HEK293 (cell line): ENCODE measurements around the gene NPHP1.

ENCODE experiments used
- MEIS1 ChIP-seq: sonication (generic); formaldehyde crosslinking; IDR thresholded peaks from 2 replicates; pipeline ENCODE4 v1.8.1; 2022; ENCODE audit warnings: missing genetic modification reagents, mild to moderate bottlenecking, borderline replicate concordance
- TCF7L2 ChIP-seq: IDR thresholded peaks from 2 replicates; pipeline ENCODE4 v1.6.1; 2011; ENCODE audit warnings: low read depth, mild to moderate bottlenecking, inconsistent platforms, low read length, moderate library complexity, borderline replicate concordance
- ZIC2 ChIP-seq: fragments of 450-650 bp; formaldehyde crosslinking; IDR thresholded peaks from 2 replicates; pipeline ENCODE4 v1.5.1; 2016; ENCODE audit warnings: missing biosample characterization, missing genetic modification characterization
- ZNF133 ChIP-seq: fragments of 450-650 bp; formaldehyde crosslinking; IDR thresholded peaks from 2 replicates; pipeline ENCODE4 v1.5.1; 2016; ENCODE audit warnings: missing biosample characterization, missing genetic modification characterization
- ZNF223 ChIP-seq: fragments of 450-650 bp; formaldehyde crosslinking; IDR thresholded peaks from 2 replicates; pipeline ENCODE4 v1.5.1; 2016; ENCODE audit warnings: missing biosample characterization, missing genetic modification characterization
- ZNF24 ChIP-seq: fragments of 450-650 bp; formaldehyde crosslinking; IDR thresholded peaks from 2 replicates; pipeline ENCODE4 v1.5.1; 2016; ENCODE audit warnings: missing biosample characterization, missing genetic modification characterization
- ZNF335 ChIP-seq: fragments of 450-650 bp; formaldehyde crosslinking; conservative IDR thresholded peaks from 2 replicates; pipeline ENCODE4 v1.5.1; 2016; ENCODE audit warnings: missing biosample characterization, missing genetic modification characterization
- ZNF394 ChIP-seq: fragments of 450-650 bp; formaldehyde crosslinking; IDR thresholded peaks from 2 replicates; pipeline ENCODE4 v1.5.1; 2016; ENCODE audit warnings: missing biosample characterization, missing genetic modification characterization, mild to moderate bottlenecking, moderate library complexity, borderline replicate concordance
- ZNF623 ChIP-seq: fragments of 450-650 bp; formaldehyde crosslinking; IDR thresholded peaks from 2 replicates; pipeline ENCODE4 v1.5.1; 2016; ENCODE audit warnings: missing biosample characterization, missing genetic modification characterization
- ZNF677 ChIP-seq: fragments of 450-650 bp; IDR thresholded peaks from 2 replicates; pipeline ENCODE4 v1.5.0; 2018; ENCODE audit warnings: missing biosample characterization, mild to moderate bottlenecking, missing genetic modification characterization, moderate library complexity
- TF ChIP-seq, protein P1 (sequence below): fragments of 450-650 bp; formaldehyde crosslinking; IDR thresholded peaks from 2 replicates; pipeline ENCODE4 v1.5.1; 2016; ENCODE audit warnings: missing biosample characterization, missing genetic modification characterization
- TF ChIP-seq, protein P2 (sequence below): fragments of 450-650 bp; formaldehyde crosslinking; IDR thresholded peaks from 2 replicates; pipeline ENCODE4 v1.5.1; 2016; ENCODE audit warnings: missing biosample characterization, missing genetic modification characterization
- TF ChIP-seq, protein P3 (sequence below): fragments of 450-650 bp; formaldehyde crosslinking; IDR thresholded peaks from 2 replicates; pipeline ENCODE4 v1.5.1; 2016; ENCODE audit warnings: missing biosample characterization, missing genetic modification characterization
- TF ChIP-seq, protein P4 (sequence below): fragments of 450-650 bp; formaldehyde crosslinking; IDR thresholded peaks from 2 replicates; pipeline ENCODE4 v1.5.1; 2016; ENCODE audit warnings: missing biosample characterization, missing genetic modification characterization, low read depth

DNA sequence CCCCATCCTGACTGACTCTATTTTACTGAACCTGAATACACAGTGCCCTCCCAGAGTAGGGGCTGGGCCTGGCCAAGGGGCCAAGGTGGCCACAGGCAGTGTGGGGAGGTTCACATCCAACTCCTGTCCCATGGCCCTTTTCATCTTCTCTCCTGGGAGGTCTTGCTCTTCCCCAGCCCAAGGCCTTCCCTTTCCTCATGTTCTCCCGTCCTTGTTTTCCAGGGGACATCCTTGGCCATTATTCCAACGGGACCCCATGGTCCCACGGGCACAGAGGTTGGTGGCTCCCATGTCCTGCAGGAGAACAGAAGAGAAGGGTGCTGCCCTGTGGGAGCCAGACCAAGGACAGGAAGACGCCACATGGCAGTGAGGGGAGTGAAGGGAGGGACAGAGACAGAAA lies 99.6 kb downstream of the NPHP1 start:
- TF ChIP-seq ZNF335 (no peak), MEIS1 (CRISPR knock-in tag) (no peak), ZNF394 (tag by site-specific recombination) (no peak), ZNF24 (no peak), ZIC2 (tag by site-specific recombination) (no peak), ZNF133 (no peak), ZNF623 (no peak), TCF7L2 (no peak), ZNF223 (tag by site-specific recombination) (no peak), ZNF677 (tag by site-specific recombination) (no peak)
- TF ChIP-seq, protein P1, sequence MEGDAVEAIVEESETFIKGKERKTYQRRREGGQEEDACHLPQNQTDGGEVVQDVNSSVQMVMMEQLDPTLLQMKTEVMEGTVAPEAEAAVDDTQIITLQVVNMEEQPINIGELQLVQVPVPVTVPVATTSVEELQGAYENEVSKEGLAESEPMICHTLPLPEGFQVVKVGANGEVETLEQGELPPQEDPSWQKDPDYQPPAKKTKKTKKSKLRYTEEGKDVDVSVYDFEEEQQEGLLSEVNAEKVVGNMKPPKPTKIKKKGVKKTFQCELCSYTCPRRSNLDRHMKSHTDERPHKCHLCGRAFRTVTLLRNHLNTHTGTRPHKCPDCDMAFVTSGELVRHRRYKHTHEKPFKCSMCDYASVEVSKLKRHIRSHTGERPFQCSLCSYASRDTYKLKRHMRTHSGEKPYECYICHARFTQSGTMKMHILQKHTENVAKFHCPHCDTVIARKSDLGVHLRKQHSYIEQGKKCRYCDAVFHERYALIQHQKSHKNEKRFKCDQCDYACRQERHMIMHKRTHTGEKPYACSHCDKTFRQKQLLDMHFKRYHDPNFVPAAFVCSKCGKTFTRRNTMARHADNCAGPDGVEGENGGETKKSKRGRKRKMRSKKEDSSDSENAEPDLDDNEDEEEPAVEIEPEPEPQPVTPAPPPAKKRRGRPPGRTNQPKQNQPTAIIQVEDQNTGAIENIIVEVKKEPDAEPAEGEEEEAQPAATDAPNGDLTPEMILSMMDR (tag by site-specific recombination): no peak
- TF ChIP-seq, protein P2, sequence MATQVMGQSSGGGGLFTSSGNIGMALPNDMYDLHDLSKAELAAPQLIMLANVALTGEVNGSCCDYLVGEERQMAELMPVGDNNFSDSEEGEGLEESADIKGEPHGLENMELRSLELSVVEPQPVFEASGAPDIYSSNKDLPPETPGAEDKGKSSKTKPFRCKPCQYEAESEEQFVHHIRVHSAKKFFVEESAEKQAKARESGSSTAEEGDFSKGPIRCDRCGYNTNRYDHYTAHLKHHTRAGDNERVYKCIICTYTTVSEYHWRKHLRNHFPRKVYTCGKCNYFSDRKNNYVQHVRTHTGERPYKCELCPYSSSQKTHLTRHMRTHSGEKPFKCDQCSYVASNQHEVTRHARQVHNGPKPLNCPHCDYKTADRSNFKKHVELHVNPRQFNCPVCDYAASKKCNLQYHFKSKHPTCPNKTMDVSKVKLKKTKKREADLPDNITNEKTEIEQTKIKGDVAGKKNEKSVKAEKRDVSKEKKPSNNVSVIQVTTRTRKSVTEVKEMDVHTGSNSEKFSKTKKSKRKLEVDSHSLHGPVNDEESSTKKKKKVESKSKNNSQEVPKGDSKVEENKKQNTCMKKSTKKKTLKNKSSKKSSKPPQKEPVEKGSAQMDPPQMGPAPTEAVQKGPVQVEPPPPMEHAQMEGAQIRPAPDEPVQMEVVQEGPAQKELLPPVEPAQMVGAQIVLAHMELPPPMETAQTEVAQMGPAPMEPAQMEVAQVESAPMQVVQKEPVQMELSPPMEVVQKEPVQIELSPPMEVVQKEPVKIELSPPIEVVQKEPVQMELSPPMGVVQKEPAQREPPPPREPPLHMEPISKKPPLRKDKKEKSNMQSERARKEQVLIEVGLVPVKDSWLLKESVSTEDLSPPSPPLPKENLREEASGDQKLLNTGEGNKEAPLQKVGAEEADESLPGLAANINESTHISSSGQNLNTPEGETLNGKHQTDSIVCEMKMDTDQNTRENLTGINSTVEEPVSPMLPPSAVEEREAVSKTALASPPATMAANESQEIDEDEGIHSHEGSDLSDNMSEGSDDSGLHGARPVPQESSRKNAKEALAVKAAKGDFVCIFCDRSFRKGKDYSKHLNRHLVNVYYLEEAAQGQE (tag by site-specific recombination): no peak
- TF ChIP-seq, protein P3, sequence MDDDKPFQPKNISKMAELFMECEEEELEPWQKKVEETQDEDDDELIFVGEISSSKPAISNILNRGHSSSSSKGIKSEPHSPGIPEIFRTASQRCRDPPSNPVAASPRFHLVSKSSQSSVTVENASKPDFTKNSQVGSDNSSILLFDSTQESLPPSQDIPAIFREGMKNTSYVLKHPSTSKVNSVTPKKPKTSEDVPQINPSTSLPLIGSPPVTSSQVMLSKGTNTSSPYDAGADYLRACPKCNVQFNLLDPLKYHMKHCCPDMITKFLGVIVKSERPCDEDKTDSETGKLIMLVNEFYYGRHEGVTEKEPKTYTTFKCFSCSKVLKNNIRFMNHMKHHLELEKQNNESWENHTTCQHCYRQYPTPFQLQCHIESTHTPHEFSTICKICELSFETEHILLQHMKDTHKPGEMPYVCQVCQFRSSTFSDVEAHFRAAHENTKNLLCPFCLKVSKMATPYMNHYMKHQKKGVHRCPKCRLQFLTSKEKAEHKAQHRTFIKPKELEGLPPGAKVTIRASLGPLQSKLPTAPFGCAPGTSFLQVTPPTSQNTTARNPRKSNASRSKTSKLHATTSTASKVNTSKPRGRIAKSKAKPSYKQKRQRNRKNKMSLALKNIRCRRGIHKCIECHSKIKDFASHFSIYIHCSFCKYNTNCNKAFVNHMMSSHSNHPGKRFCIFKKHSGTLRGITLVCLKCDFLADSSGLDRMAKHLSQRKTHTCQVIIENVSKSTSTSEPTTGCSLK (tag by site-specific recombination): no peak
- TF ChIP-seq, protein P4, sequence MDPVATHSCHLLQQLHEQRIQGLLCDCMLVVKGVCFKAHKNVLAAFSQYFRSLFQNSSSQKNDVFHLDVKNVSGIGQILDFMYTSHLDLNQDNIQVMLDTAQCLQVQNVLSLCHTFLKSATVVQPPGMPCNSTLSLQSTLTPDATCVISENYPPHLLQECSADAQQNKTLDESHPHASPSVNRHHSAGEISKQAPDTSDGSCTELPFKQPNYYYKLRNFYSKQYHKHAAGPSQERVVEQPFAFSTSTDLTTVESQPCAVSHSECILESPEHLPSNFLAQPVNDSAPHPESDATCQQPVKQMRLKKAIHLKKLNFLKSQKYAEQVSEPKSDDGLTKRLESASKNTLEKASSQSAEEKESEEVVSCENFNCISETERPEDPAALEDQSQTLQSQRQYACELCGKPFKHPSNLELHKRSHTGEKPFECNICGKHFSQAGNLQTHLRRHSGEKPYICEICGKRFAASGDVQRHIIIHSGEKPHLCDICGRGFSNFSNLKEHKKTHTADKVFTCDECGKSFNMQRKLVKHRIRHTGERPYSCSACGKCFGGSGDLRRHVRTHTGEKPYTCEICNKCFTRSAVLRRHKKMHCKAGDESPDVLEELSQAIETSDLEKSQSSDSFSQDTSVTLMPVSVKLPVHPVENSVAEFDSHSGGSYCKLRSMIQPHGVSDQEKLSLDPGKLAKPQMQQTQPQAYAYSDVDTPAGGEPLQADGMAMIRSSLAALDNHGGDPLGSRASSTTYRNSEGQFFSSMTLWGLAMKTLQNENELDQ (tag by site-specific recombination): no peak
